RWPE1 (cell line): ENCODE data around the gene ADGRG1.

Experiments
- CTCF ChIA-PET: fragments of 350-600 bp; sonication (Branson Sonifier 250); formaldehyde crosslinking; extraction: SDS; loops from one replicate; lab custom pipeline; 2021; lab: Yijun Ruan, JAX
- POLR2A ChIA-PET: fragments of 400-600 bp; formaldehyde crosslinking; extraction: SDS; loops from one replicate; lab custom pipeline; 2020; ENCODE audit warnings: antibody characterized with exemption; ENCODE audit not compliant: low non-redundant PET; lab: Yijun Ruan, JAX
- DNase-seq: peaks from one replicate; pipeline ENCODE4 v3.0.0; 2012; ENCODE audit warnings: low spot score
- H3K27ac ChIP-seq: fragments of 450-650 bp; 2 replicates; pipeline ENCODE4 v1.5.1; 2017
- CTCF ChIP-seq: fragments of 450-650 bp; conservative IDR thresholded peaks from 2 replicates; pipeline ENCODE4 v1.5.1; 2017; ENCODE audit warnings: low read depth, mild to moderate bottlenecking

ADGRG1 gene

GRCh38 chr16:57661510-57661909 lies 33.1 kb downstream of the ADGRG1 start:
- DNase-seq: no peak
- no peak overlapping the region for H3K27ac ChIP-seq
- ChIA-PET POLR2A (no interaction called here), CTCF (interaction anchor here (1.2 kb wide), 1 partner anchor 12 kb away, joined by 3 read pairs; no protein-coding TSS in a partner anchor)
- TF ChIP-seq CTCF: no peak

GRCh38 chr16:57661936-57662906 lies 33.8 kb downstream of the ADGRG1 start:
- no peak for TF ChIP-seq CTCF
- no peak for DNase-seq
- CTCF ChIA-PET: interaction anchor here (0.6 to 1.2 kb wide), 2 partner anchors 13 kb away, joined by 3 read pairs; no protein-coding TSS in a partner anchor
- H3K27ac ChIP-seq: no peak overlapping the region
- POLR2A ChIA-PET: interaction anchor here (0.5 to 0.7 kb wide), 3 partner anchors 9 to 570 kb away, joined by 6 to 7 read pairs (median 7); no protein-coding TSS in a partner anchor

- ChIA-PET POLR2A (no interaction called here), CTCF (no interaction called here)
- no peak overlapping the region; the same call in 1 of the 2 replicates for H3K27ac ChIP-seq
- DNase-seq: no peak
- TF ChIP-seq CTCF: no peak
Observed at GRCh38 chr16:57663436-57663835, 35.0 kb downstream of the ADGRG1 start.

GRCh38 chr16:57663917-57664661 lies 35.7 kb downstream of the ADGRG1 start:
- DNase-seq: no peak
- ChIA-PET POLR2A (no interaction called here), CTCF (interaction anchor here (0.8 kb wide), 1 partner anchor 359 kb away, joined by 3 read pairs; no protein-coding TSS in a partner anchor)
- H3K27ac ChIP-seq: no peak overlapping the region; the same call in 1 of the 2 replicates
- TF ChIP-seq CTCF: no peak

- POLR2A ChIA-PET: no interaction called here
- CTCF ChIA-PET: interaction anchor here (0.8 kb wide), 1 partner anchor 359 kb away, joined by 3 read pairs; no protein-coding TSS in a partner anchor
- TF ChIP-seq CTCF: no peak
- DNase-seq: no peak
- H3K27ac ChIP-seq: no peak overlapping the region
Observed at GRCh38 chr16:57664662-57665025, 36.2 kb downstream of the ADGRG1 start.

GRCh38 chr16:57665541-57665940 lies 37.1 kb downstream of the ADGRG1 start:
- CTCF ChIA-PET: no interaction called here
- POLR2A ChIA-PET: no interaction called here
- no peak overlapping the region for H3K27ac ChIP-seq
- DNase-seq: no peak
- TF ChIP-seq CTCF: no peak
